ENCODE data around the gene DNAJB7.
A peak's percentile ranks its signal among the peaks of the same experiment; 100 is the strongest.
"Not testable (repeated sequence)": the region's sequence is repeated elsewhere in the genome, so short reads cannot be mapped to it uniquely, and the experiment has no call there.

DNAJB7 gene

GRCh38 chr22:40838486-40838885 is 23.4 kb downstream of the DNAJB7 start:
- DNase-seq: peak in 1 of 3 experiments; percentile 3

DNA sequence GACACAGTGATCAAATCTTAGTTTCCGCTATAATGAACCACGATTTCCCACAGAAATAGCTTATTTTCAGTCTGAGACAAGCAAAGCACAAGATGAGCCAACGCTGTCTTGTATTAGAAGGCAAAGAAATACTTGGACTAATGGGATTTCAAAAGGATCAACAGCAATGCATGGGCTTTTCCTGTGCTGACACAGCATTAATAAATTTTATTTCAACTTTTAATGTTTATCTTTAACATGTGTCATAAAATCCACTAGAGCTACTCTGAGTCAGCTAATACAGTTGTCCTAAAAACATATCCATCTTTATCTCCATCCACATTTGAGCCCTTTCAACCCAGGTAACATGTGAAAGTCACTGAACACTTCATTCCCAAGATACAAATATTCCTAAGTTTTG is 27.3 kb downstream of the DNAJB7 start:
- DNase-seq: no peak

GRCh38 chr22:40829131-40829530 is 32.8 kb downstream of the DNAJB7 start:
- DNase-seq: no peak

DNA sequence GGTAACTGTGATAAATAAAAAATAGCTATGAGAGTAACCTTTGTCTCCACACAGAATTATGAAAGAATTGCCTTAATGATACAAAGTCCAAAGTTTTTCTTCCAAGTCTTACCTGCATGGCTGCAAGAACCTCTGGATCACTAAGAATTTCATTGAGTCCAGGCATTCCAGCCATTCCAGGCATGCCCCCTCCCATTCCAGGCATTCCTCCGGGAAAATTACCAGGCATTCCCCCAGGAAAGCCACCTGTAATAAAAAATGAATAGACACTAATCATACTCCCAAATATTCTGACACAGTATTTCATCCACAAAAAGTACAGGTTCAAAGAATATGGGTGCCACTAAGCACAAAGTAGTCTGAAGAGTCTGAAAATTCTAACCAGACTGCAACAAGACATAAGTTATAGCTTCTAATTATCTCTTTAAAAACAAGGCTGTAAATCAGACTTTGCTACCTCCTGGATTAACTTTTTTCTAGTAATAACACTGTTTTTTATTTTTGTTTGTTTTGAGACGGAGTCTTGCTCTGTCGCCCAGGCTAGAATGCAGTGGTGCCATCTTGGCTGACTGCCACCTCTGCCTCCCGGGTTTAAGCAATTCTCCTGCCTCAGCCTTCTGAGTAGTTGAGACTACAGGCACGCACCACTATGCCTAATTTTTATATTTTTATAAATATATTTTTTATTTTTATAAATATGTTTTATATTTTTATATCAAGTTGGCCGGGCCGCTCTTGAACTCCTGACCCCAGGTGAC is 34.8 kb downstream of the DNAJB7 start:
- DNase-seq: no peak

GRCh38 chr22:40826292-40826691 is 35.6 kb downstream of the DNAJB7 start:
- not testable (repeated sequence) for DNase-seq

DNA sequence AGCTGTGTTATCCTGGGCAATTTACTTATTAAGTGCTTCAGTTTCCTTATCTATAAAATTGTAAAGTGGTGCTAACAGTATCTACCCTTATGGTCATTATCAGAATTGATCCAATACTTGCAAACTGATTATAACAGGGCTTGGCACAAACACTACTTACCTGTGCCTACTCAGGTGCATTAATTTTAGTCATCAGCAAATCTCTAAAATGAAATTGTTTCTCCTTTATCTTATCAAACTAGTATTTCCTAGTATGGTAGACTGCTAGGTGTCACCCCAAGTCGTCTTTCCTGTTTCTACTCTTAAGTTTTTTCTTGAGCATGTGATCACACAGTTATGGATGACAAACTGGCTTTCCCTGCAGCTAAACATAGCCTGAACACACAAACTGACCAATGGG is 38.5 kb downstream of the DNAJB7 start:
- DNase-seq: no peak

- no peak for DNase-seq
Observed at GRCh38 chr22:40819599-40820140, 42.2 kb downstream of the DNAJB7 start.

GRCh38 chr22:40818747-40819598 is 42.9 kb downstream of the DNAJB7 start, which contains the start of gene SLC25A17:
SLC25A17 (minus strand) TSS chr22:40819346; CDS start chr22:40819248, 98 bp downstream.
- peak; percentile 81 to 86 (median 84) for DNase-seq

DNA sequence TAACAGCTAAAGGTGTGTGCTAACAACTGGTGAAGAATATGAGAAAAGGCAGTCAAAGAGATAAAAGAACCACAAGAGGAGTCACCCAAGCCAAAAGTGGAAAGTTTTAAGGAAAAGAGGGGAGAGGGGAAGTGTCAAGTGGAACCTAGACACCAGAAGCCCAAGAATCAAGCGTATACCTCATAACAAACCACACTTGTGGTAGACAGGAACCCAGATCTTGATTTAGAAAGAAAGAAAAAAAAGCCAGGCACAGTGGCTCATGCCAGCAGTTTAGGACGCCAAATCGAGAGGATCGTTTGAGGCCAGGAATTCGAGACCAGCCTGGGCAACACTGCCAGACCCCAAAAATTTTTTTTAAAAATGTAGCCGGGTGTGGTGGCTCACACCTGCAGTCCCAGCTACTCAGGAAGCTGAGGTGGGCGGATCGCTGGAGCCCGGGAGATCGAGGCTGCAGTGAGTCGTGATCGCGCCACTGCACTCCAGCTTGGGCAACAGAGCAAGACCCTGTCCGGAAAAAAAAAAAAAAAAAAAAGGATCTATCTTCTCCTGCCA is 43.6 kb downstream of the DNAJB7 start:
- DNase-seq: no peak

DNA sequence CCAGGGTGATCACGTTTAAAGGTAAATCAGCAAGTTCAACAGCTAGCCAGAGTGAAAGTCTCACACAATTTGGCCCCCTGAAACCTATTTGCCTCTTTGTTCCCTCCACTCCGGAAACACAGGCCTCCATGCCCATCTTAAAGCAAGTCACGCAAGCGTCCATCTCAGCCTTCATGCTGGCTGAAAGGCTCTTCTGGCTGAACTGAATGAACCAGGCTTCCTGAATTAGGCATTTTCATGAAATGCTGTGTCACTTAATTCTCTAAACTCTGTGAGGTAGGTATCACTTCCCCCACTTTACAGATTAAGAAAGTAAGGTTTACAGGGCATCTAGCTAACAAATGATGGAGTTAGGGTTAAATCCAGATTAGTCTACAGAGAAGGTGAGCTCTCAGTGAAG is 44.2 kb downstream of the DNAJB7 start:
- DNase-seq: no peak

- DNase-seq: no peak
Observed at GRCh38 chr22:40813912-40814315, 48.0 kb downstream of the DNAJB7 start.

Data from NCI-H1417 (cell line).